Left renal cortex interstitium (tissue), 4 donors: ENCODE data around the gene DEPDC1B. TPM values are rescaled to one million over a fixed set of nuclear protein-coding genes. Genes with fewer than 3 reads are reported as not detected.
"Not testable (repeated sequence)": the region's sequence is repeated elsewhere in the genome, so short reads cannot be mapped to it uniquely, and the experiment has no call there.

ENCODE experiments used
- DNase-seq, 4 donors: peaks; one replicate each; pipeline ENCODE4 v3.0.0-alpha.2; 2013; ENCODE audit warnings: low read depth in 4 of 4, low spot score in 2 of 4, missing footprints in 1 of 4
- polyA plus RNA-seq, 4 donors: library from polyadenylated mRNA; unstranded; fragments of 120-200 nt; gene quantifications; one replicate each; pipeline ENCODE4 v1.2.1, GENCODE V29; 2013; ENCODE audit not compliant: insufficient read length in 4 of 4

Gene DEPDC1B
- polyA plus RNA-seq, 4 donors = 23.8 to 29.0 (median 26.9) TPM

GRCh38 chr5:60594715-60595477 lies 105.1 kb downstream of the DEPDC1B start:
- DNase-seq = no peak

GRCh38 chr5:60590172-60590571 lies 109.8 kb downstream of the DEPDC1B start:
- DNase-seq = no peak

GRCh38 chr5:60587312-60587711 lies 112.7 kb downstream of the DEPDC1B start:
- not testable (repeated sequence) for DNase-seq

DNA sequence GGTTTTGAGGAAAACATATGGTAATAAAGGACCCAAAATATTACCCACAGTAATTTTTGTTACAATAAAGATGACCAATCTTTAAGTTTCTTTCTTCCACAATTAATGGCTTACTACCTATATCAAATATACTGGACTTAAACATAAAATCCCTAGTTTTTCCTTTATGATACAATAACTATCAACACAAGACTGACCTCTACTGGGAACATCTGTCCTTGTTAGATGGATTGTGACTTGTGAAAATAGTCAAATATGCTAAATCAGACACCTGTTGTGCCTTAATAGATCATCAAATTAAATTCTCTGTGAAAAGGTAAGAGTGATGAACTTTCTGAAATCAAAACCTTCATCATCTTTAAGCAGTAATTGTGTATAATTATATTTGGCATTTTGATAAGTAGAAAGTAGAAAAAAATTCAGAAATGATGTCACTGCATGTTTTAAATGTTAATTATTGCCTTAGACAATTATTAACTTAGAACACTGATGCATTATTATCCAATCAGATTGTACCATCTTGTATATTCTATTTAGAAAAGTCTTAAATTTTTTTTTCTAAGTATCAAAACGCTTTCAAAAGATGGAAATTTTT lies 113.6 kb downstream of the DEPDC1B start:
- DNase-seq = no peak

DNA sequence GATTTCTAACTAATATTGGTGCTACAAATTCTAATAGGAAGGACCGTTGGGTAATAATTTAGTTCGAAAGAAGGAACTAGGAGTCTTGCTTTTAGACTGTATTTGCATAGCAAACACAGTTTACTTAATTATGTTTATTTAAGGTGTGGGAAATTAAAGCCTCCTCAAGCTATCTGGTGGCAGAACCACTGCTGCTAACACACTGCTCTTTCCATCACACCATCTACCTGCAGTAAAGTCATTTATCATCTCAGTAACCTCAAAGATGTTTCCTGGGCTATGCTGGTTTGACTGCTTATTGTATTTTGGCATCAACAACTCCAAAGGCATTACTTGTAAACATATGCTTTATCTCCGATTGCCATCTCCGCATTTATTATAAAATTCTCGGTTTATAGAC lies 114.3 kb downstream of the DEPDC1B start:
- no peak for DNase-seq

DNA sequence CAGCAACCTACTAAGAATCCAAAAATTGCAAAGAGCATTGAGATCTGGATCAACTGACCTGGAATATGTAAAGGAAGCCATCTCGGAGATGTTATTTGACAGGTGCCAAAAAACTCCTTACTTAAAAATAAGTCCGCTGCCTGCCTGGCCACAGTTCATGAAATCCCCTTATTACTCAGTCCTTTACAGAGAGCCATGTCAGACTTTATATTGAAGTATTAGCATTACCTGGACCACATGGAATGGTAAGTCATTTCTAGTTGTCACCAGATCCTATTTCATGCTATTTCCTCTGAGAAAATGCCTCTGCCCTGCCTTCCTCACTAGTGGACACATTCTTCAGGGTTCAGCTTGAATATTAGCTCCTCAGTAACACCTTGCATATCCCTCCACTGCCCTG lies 115.7 kb downstream of the DEPDC1B start:
- DNase-seq = no peak

DNA sequence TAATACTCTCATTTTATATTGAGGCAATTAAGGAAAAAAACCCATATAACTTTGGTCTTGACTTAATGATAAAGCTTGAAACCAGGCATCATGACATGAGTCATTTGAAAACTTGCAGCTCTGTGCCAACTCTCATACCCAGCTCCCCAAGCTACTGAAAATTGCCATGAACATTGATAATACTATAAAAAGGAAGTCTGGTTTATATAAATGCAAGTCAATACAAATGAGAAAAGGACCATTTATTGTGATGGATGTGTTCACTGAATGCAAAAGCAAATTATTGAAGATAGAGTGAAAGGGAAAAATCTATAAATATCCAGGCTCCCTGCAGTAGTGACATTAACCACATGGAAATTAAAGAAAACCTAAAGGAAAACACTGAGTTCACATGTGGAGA lies 116.3 kb downstream of the DEPDC1B start:
- DNase-seq = no peak

DNA sequence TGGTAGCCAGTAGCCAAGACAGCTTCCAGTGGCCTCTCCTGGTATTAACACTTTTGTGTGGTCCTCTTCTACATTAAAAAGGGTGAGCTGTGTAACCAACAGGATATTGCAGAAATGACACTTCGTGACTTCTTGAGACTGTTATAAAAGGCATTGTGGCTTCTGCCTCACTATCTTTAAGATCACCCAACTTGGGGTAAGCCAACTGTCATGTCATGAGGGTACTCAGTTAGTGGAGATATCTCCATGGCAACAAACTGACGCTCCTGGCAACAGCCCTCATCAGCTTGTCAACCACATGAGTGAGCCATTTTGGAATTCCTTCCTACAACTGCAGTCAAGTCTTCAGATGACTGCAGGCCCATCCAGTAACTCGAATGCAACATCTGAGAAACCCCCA lies 121.7 kb downstream of the DEPDC1B start:
- no peak for DNase-seq

GRCh38 chr5:60577116-60577515 lies 122.8 kb downstream of the DEPDC1B start:
- no peak for DNase-seq

GRCh38 chr5:60576425-60576824 lies 123.5 kb downstream of the DEPDC1B start:
- no peak for DNase-seq

DNA sequence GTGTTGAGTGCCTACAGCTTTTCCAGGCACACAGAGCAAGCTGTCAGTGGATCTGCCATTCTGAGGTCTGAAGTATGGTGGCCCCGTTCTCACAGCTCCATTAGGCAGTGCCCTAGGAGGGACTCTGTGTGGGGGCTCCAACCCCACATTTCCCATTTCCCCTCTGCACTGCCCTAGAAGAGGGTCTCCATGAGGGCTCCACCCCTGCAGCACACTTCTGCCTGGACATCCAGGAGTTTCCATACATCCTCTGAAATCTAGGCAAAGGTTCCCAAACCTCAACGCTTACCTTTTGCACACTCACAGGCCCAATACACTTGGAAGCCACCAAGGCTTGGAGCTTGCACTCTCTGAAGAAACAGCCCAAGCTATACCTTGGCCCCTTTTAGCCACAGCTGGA lies 131.3 kb downstream of the DEPDC1B start:
- DNase-seq = no peak

GRCh38 chr5:60563696-60564324 lies 136.2 kb downstream of the DEPDC1B start:
- DNase-seq = no peak

GRCh38 chr5:60553291-60553690 lies 146.7 kb downstream of the DEPDC1B start:
- DNase-seq = not testable (repeated sequence)

GRCh38 chr5:60551829-60552228 lies 148.1 kb downstream of the DEPDC1B start:
- no peak for DNase-seq

- no peak for DNase-seq
Measured at GRCh38 chr5:60551250-60551649, 148.7 kb downstream of the DEPDC1B start.

GRCh38 chr5:60550311-60550710 lies 149.7 kb downstream of the DEPDC1B start:
- no peak for DNase-seq

DNA sequence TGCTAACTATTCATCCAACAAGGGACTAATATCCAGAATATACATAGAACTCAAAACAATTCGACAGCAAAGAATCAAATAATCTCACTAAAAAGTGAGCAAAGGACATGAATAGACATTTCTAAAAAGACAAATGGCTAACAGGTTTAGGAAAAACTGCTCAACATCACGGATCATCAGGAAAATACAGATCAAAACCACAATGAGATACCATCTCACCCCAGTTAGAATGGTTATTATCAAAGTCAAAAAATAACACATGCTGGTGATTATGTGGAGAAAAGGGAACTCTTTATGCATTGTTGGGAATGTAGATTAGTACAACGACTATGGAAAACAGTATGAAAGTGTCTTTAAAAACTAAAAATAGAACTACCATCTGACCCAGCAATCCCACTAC lies 150.1 kb downstream of the DEPDC1B start:
- DNase-seq = no peak

Other genes with a start within 250 kb of the DEPDC1B start
- gene ELOVL7, start 144.1 kb upstream of the DEPDC1B start, polyA plus RNA-seq = 10 to 100 TPM; 12.9 to 20.8 (median 17.0) TPM
- 10 to 100 TPM; 22.5 to 25.5 (median 24.9) TPM for gene ERCC8, start 244.9 kb upstream of the DEPDC1B start, polyA plus RNA-seq
- 10 to 100 TPM; 29.7 to 36.7 (median 33.3) TPM for gene NDUFAF2, start 245.0 kb upstream of the DEPDC1B start, polyA plus RNA-seq